ENCODE measurements around the gene KCNE2.

The KCNE2 gene

DNA sequence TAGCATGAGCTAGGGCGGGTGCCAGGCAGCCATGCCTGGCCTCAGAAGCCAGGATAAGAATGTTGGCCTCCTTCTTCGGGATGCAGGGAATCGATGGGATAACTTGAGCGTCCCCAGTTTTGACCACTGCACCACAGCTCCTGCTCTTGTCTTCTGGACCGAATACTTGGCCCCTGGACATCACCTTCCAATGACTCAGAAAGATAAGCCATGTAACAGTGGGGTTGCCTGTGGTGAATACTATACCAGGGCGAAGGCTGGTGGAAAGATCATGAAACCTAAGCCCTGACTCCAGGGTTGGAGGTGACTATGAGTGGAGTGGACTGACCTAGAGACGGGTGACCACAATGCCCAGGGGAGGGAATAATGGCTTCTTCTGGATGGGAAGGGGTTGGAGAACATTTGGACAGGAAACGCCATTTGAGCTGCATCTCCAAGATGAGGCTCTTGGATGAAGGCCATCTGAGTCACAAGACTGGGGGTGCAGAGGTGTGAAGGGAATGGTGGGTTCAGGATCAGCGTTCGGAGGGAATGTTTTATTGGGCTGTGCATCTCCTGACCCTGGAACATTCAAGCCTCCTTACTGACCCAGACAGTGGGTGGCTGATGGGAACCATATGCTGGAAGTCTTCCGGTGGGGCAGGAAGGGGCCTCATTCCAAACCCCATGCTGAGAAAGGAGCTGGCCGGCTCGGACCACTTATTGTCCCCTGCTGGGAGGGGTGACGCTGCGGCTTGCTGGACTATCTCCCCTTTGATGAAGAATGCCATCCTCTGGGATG is 18.5 kb upstream of the KCNE2 start:
- Mint-ChIP-seq H3K36me3 (ENCODE audit: low read depth) (no peaks in the 10 kb centered on the region), H3K4me3 (peak overlapping the region in 1 of 3 experiments; percentile 32), H3K9me3 (peaks cover 3% of the 10 kb centered on the region), H3K27ac (peak overlapping the region; percentile 50 to 91 (median 74)), H3K4me1 (peaks cover 49% of the 10 kb centered on the region), H3K27me3 (ENCODE audit: low read depth) (no peaks in the 10 kb centered on the region)
- TF ChIP-seq, protein P1, sequence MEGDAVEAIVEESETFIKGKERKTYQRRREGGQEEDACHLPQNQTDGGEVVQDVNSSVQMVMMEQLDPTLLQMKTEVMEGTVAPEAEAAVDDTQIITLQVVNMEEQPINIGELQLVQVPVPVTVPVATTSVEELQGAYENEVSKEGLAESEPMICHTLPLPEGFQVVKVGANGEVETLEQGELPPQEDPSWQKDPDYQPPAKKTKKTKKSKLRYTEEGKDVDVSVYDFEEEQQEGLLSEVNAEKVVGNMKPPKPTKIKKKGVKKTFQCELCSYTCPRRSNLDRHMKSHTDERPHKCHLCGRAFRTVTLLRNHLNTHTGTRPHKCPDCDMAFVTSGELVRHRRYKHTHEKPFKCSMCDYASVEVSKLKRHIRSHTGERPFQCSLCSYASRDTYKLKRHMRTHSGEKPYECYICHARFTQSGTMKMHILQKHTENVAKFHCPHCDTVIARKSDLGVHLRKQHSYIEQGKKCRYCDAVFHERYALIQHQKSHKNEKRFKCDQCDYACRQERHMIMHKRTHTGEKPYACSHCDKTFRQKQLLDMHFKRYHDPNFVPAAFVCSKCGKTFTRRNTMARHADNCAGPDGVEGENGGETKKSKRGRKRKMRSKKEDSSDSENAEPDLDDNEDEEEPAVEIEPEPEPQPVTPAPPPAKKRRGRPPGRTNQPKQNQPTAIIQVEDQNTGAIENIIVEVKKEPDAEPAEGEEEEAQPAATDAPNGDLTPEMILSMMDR (IDR thresholded peaks at IDR 0.05; ENCODE audit: unreplicated experiment in 3 of 3) = no peak

DNA sequence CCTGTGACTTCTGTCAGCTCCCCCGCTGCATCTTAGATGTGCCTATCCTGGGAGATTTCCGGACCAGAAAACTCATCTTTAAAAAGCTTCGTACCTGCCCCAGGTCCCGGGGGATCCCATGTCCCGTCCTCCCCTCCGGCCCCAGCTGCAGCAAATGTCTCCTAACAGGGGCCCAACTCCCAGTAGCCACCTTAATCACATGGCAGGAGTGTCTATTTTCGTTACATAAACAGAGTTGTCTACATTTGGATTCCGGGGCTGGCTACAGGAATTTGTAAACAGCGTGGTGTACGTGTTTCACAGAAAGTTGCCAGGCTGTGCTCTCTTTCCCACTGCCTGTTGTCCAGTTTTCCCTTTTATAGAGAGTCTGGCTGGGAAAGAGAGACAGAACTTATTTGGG is 17.9 kb upstream of the KCNE2 start:
- Mint-ChIP-seq H3K36me3 (ENCODE audit: low read depth) (no peaks in the 10 kb centered on the region), H3K27me3 (ENCODE audit: low read depth) (no peaks in the 10 kb centered on the region), H3K4me3 (peak overlapping the region in 1 of 3 experiments; percentile 32), H3K4me1 (peaks cover 46% of the 10 kb centered on the region), H3K27ac (peak overlapping the region; percentile 50 to 91 (median 74)), H3K9me3 (peaks cover 3% of the 10 kb centered on the region)
- TF ChIP-seq, protein P1 (IDR thresholded peaks at IDR 0.05; ENCODE audit: unreplicated experiment in 3 of 3) = no peak

DNA sequence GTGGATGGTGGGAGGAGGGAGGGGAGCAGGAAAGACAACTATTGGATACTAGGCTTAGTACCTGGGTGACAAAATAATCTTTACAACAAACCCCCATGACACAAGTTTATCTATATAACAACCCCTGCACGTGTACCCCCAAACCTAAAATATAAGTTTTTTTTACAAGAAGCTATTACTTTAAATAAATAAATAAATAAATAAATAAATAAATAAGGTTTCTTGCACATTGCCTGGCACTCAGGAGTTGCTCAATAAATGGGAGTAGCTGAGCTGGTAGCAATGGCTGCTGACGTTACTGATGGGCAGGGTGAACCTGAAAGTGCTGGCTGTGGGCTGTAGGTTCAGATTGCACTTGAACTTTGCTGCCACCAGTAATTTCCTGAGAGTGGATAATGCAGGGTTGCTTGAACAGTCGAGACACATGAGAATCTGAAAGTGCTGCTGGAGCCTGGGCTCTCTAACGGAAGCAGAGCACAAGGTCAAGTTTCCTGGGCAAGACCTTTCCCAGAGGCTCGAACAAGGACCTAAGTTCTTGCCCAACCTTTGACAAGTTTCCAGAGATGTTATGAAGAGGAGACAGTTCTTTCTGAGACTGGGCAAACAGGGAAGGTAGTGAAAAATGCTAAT is 14.8 kb upstream of the KCNE2 start:
- Mint-ChIP-seq H3K9me3 (peaks cover 3% of the 10 kb centered on the region), H3K4me3 (no peak overlapping the region), H3K4me1 (peaks cover 38% of the 10 kb centered on the region), H3K27me3 (ENCODE audit: low read depth) (no peaks in the 10 kb centered on the region), H3K27ac (no peak overlapping the region), H3K36me3 (ENCODE audit: low read depth) (no peaks in the 10 kb centered on the region)
- TF ChIP-seq, protein P1 (IDR thresholded peaks at IDR 0.05; ENCODE audit: unreplicated experiment in 3 of 3) = no peak

DNA sequence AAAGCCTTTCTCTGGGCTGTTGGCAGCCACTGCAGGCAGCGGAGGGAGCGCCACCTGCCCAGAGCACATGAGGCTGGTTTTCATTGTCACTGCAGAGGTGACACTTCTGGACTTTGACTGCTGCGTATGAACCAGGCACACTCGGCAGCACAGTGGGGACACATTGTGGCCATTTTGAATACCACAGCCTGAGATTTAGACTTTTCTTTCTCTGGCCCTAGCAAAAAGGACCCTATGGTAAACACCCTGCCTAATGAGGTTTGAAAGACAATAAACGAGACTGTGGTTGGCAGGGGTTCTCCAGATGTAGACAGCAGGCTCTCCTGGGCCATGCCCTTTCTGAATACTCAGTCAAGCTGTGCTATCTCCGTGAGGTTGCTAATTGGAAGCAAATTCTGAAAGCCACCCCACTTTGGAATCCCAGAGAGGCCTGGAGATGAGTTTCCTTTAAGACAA is 12.0 kb upstream of the KCNE2 start:
- Mint-ChIP-seq H3K27me3 (ENCODE audit: low read depth) (peaks cover 3% of the 10 kb centered on the region), H3K27ac (peak overlapping the region in 2 of 3 experiments; percentile 19 to 26), H3K36me3 (ENCODE audit: low read depth) (no peaks in the 10 kb centered on the region), H3K4me3 (no peak overlapping the region), H3K9me3 (peaks cover 5% of the 10 kb centered on the region), H3K4me1 (peaks cover 11% of the 10 kb centered on the region)
- TF ChIP-seq, protein P1 (IDR thresholded peaks at IDR 0.05; ENCODE audit: unreplicated experiment in 3 of 3) = peak; percentile 68 to 79 (median 77)

DNA sequence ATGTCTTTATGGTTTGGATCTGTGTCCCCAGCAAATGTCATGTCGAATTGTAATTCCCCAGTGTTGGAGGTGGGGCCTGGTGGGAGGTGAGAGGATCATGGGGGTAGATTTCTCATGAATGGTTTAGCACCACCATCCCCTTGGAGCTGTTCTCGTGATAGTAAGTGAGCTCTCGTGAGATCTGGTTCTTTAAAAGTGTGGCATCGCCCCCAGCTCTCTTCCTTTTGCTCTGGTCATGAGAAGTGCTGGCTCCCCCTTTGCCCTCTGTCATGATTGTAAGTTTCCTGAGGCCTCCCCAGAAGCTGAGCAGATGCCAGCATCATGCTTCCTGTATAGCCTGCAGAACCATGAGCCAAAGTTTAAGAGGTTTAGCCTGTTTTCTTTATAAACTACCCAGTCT is 11.2 kb upstream of the KCNE2 start:
- no peak overlapping the region for H3K4me3 Mint-ChIP-seq
- H3K4me1 Mint-ChIP-seq = peaks cover 5% of the 10 kb centered on the region
- H3K9me3 Mint-ChIP-seq = peaks cover 5% of the 10 kb centered on the region
- TF ChIP-seq, protein P1 (IDR thresholded peaks at IDR 0.05; ENCODE audit: unreplicated experiment in 3 of 3) = no peak
- H3K27ac Mint-ChIP-seq = no peak overlapping the region
- no peaks in the 10 kb centered on the region for H3K36me3 Mint-ChIP-seq (ENCODE audit: low read depth)
- peaks cover 3% of the 10 kb centered on the region for H3K27me3 Mint-ChIP-seq (ENCODE audit: low read depth)

Data from nephron (organoid).